ENCODE measurements around the gene INHBE. TPM values are rescaled to one million over a fixed set of nuclear protein-coding genes. Genes with fewer than 3 reads are reported as not detected.
"Not testable (repeated sequence)": the region's sequence is repeated elsewhere in the genome, so short reads cannot be mapped to it uniquely, and the experiment has no call there.

Gene INHBE
- total and polyA plus RNA-seq, 3 experiments from 2014 or later, result 0.38 to 0.61 TPM; not detected in 1

DNA sequence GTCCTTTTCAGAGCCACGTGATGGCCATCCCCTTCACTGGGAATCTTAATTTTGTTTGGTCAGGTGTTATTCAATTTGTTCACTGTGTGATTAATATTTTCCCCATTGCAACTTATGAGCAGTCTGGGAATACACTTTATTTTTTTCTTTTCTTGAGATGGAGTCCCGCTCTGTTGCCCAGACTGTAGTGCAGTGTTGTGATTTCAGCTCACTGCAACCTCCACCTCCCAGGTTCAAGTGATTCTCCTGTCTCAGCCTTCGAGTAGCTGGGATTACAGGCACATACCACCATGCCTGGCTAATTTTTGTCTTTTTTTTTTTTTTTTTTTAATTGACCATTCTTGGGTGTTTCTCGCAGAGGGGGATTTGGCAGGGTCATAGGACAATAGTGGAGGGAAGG, 51.4 kb downstream of the INHBE start:
- H3K27me3 Mint-ChIP-seq; H3K9me3 Mint-ChIP-seq; H3K27ac ChIP-seq (ENCODE audit: low read depth, low read length); POLR2A ChIA-PET; H3K4me1 ChIP-seq (ENCODE audit: insufficient read depth, low read length); H3K4me3 Mint-ChIP-seq; CTCF ChIA-PET; H3K27me3 ChIP-seq (ENCODE audit: insufficient read depth, low read length, poor library complexity, severe bottlenecking); H3K9me3 ChIP-seq (ENCODE audit: low read length); H3K27ac Mint-ChIP-seq; H3K4me1 Mint-ChIP-seq; H3K4me3 ChIP-seq (ENCODE audit: low read length); DNase-seq: not testable (repeated sequence)
- peaks cover 0 to 61% (median 16%) of the 10 kb centered on the region in 3 donors for H3K36me3 Mint-ChIP-seq
- peaks cover 25% of the 10 kb centered on the region for H3K36me3 ChIP-seq (ENCODE audit: insufficient read depth, low read length)

Other genes starting within 250 kb of the INHBE start
- gene NXPH4, start 238.5 kb upstream of the INHBE start, total RNA-seq, result under 1 TPM; 0.22 to 0.47 TPM
- not detected for gene NXPH4, start 238.5 kb upstream of the INHBE start, polyA plus RNA-seq
- 100 to 1,000 TPM; 349 to 352 TPM for gene SHMT2, start 225.6 kb upstream of the INHBE start, total RNA-seq
- gene SHMT2, start 225.6 kb upstream of the INHBE start, polyA plus RNA-seq, result 34.7 TPM
- gene STAC3, start 204.1 kb upstream of the INHBE start, total RNA-seq, result 1 to 10 TPM in 1 of 2 experiments, under 1 TPM in 1; 0.96 to 1.4 TPM
- not detected for gene STAC3, start 204.1 kb upstream of the INHBE start, polyA plus RNA-seq
- gene R3HDM2, start 24.3 kb upstream of the INHBE start, total RNA-seq, result 10 to 100 TPM; 28.2 to 36.8 TPM
- gene R3HDM2, start 24.3 kb upstream of the INHBE start, polyA plus RNA-seq, result 15.1 TPM
- gene INHBC, start 20.5 kb upstream of the INHBE start, total RNA-seq, result under 1 TPM; 0.11 TPM
- gene INHBC, start 20.5 kb upstream of the INHBE start, polyA plus RNA-seq, result not detected
- gene GLI1, start 4.5 kb downstream of the INHBE start, total RNA-seq, result under 1 TPM; 0.55 to 0.75 TPM
- 0.32 TPM for gene GLI1, start 4.5 kb downstream of the INHBE start, polyA plus RNA-seq
- gene ARHGAP9, start 24.6 kb downstream of the INHBE start, total RNA-seq, result 100 to 1,000 TPM; 116 to 121 TPM
- gene ARHGAP9, start 24.6 kb downstream of the INHBE start, polyA plus RNA-seq, result 181 TPM
- 100 to 1,000 TPM; 386 to 398 TPM for gene MARS1, start 32.8 kb downstream of the INHBE start, total RNA-seq
- 89.8 TPM for gene MARS1, start 32.8 kb downstream of the INHBE start, polyA plus RNA-seq
- gene DDIT3, start 65.2 kb downstream of the INHBE start, total RNA-seq, result 10 to 100 TPM; 12.7 to 13.2 TPM
- gene DDIT3, start 65.2 kb downstream of the INHBE start, polyA plus RNA-seq, result 11.7 TPM
- 10 to 100 TPM; 49.0 to 54.7 TPM for gene MBD6, start 67.5 kb downstream of the INHBE start, total RNA-seq
- gene MBD6, start 67.5 kb downstream of the INHBE start, polyA plus RNA-seq, result 4.2 TPM
- 10 to 100 TPM; 98.7 to 99.3 TPM for gene DCTN2, start 91.9 kb downstream of the INHBE start, total RNA-seq
- 80.8 TPM for gene DCTN2, start 91.9 kb downstream of the INHBE start, polyA plus RNA-seq
- gene KIF5A, start 94.7 kb downstream of the INHBE start, total RNA-seq, result 1 to 10 TPM; 1.8 to 2.1 TPM
- 0.12 TPM for gene KIF5A, start 94.7 kb downstream of the INHBE start, polyA plus RNA-seq
- gene PIP4K2C, start 135.9 kb downstream of the INHBE start, total RNA-seq, result 10 to 100 TPM; 24.7 to 29.7 TPM
- 40.6 TPM for gene PIP4K2C, start 135.9 kb downstream of the INHBE start, polyA plus RNA-seq
- 10 to 100 TPM; 16.7 to 18.3 TPM for gene DTX3, start 149.5 kb downstream of the INHBE start, total RNA-seq
- 7.2 TPM for gene DTX3, start 149.5 kb downstream of the INHBE start, polyA plus RNA-seq
- gene ARHGEF25, start 156.1 kb downstream of the INHBE start, total RNA-seq, result 1 to 10 TPM; 1.4 to 1.9 TPM
- gene ARHGEF25, start 156.1 kb downstream of the INHBE start, polyA plus RNA-seq, result not detected
- 1 to 10 TPM; 2.9 to 4.1 TPM for gene B4GALNT1, start 177.9 kb downstream of the INHBE start, total RNA-seq
- not detected for gene B4GALNT1, start 177.9 kb downstream of the INHBE start, polyA plus RNA-seq
- 100 to 1,000 TPM in 1 of 2 experiments, 10 to 100 TPM in 1; 96.8 to 103 TPM for gene OS9, start 238.8 kb downstream of the INHBE start, total RNA-seq
- gene OS9, start 238.8 kb downstream of the INHBE start, polyA plus RNA-seq, result 86.9 TPM

All from CD8-positive, alpha-beta memory T cell (primary cell).